Activated naive CD8-positive, alpha-beta T cell treated with anti-CD3 and anti-CD28 coated beads for 36 hours (primary cell): ENCODE measurements around the gene CCL5. TPM values are rescaled to one million over a fixed set of nuclear protein-coding genes. Genes with fewer than 3 reads are reported as not detected.

Source experiments
- DNase-seq: peaks from one replicate; pipeline ENCODE4 v3.0.0; 2021
- H3K27ac Mint-ChIP-seq: one replicate; pipeline ENCODE4 v1.8.0; 2022; ENCODE audit warnings: mild to moderate bottlenecking, moderate library complexity, mixed read lengths
- H3K27me3 Mint-ChIP-seq: one replicate; pipeline ENCODE4 v1.8.0; 2022; ENCODE audit warnings: mild to moderate bottlenecking, mixed read lengths
- H3K36me3 Mint-ChIP-seq: one replicate; pipeline ENCODE4 v1.8.0; 2021; ENCODE audit warnings: mild to moderate bottlenecking, mixed read lengths
- H3K4me1 Mint-ChIP-seq: one replicate; pipeline ENCODE4 v1.8.0; 2021; ENCODE audit warnings: mixed read lengths
- H3K4me3 Mint-ChIP-seq: one replicate; pipeline ENCODE4 v1.8.0; 2022; ENCODE audit warnings: mild to moderate bottlenecking, moderate library complexity, mixed read lengths
- H3K9me3 Mint-ChIP-seq: one replicate; pipeline ENCODE4 v1.8.0; 2022; ENCODE audit warnings: mixed read lengths
- total RNA-seq, 2 experiments: library from RNA; stranded (reverse); gene quantifications; one replicate each; pipeline ENCODE4 v1.2.3, GENCODE V29; 2021

CCL5 gene
- total RNA-seq, 2 experiments from 2014 or later: 16.4 to 18.1 TPM

GRCh38 chr17:35889818-35890773, 9.9 kb upstream of the CCL5 start:
- peak overlapping the region; percentile 59 for H3K27ac Mint-ChIP-seq
- no peak overlapping the region for H3K4me3 Mint-ChIP-seq
- H3K27me3 Mint-ChIP-seq: no peaks in the 10 kb centered on the region
- H3K4me1 Mint-ChIP-seq: peaks cover 47% of the 10 kb centered on the region
- peaks cover 1% of the 10 kb centered on the region for H3K9me3 Mint-ChIP-seq
- DNase-seq: no peak
- H3K36me3 Mint-ChIP-seq: peaks cover 1% of the 10 kb centered on the region

GRCh38 chr17:35889241-35889640, 9.1 kb upstream of the CCL5 start:
- Mint-ChIP-seq H3K9me3 (peaks cover 1% of the 10 kb centered on the region), H3K27me3 (no peaks in the 10 kb centered on the region), H3K4me3 (no peak overlapping the region), H3K36me3 (peaks cover 1% of the 10 kb centered on the region), H3K4me1 (peaks cover 46% of the 10 kb centered on the region), H3K27ac (peak overlapping the region; percentile 49)
- no peak for DNase-seq

GRCh38 chr17:35878361-35878760, 1.8 kb downstream of the CCL5 start:
- Mint-ChIP-seq H3K27ac (peak overlapping the region; percentile 93), H3K36me3 (peaks cover 4% of the 10 kb centered on the region), H3K4me3 (peak overlapping the region; percentile 58), H3K9me3 (no peaks in the 10 kb centered on the region), H3K4me1 (peaks cover 51% of the 10 kb centered on the region), H3K27me3 (no peaks in the 10 kb centered on the region)
- no peak for DNase-seq

- no peak overlapping the region for H3K27ac Mint-ChIP-seq
- no peak overlapping the region for H3K4me3 Mint-ChIP-seq
- H3K27me3 Mint-ChIP-seq: no peaks in the 10 kb centered on the region
- peaks cover 4% of the 10 kb centered on the region for H3K36me3 Mint-ChIP-seq
- H3K4me1 Mint-ChIP-seq: peaks cover 51% of the 10 kb centered on the region
- H3K9me3 Mint-ChIP-seq: no peaks in the 10 kb centered on the region
- no peak for DNase-seq
Observed at GRCh38 chr17:35877345-35878029, 2.7 kb downstream of the CCL5 start.

GRCh38 chr17:35876534-35876933, 3.6 kb downstream of the CCL5 start:
- H3K27me3 Mint-ChIP-seq: no peaks in the 10 kb centered on the region
- H3K36me3 Mint-ChIP-seq: peaks cover 7% of the 10 kb centered on the region
- no peak overlapping the region for H3K4me3 Mint-ChIP-seq
- DNase-seq: no peak
- H3K4me1 Mint-ChIP-seq: peaks cover 56% of the 10 kb centered on the region
- H3K9me3 Mint-ChIP-seq: no peaks in the 10 kb centered on the region
- H3K27ac Mint-ChIP-seq: peak overlapping the region; percentile 11

GRCh38 chr17:35875800-35876139, 4.4 kb downstream of the CCL5 start:
- Mint-ChIP-seq H3K36me3 (peaks cover 7% of the 10 kb centered on the region), H3K4me1 (peaks cover 57% of the 10 kb centered on the region), H3K9me3 (no peaks in the 10 kb centered on the region)

GRCh38 chr17:35875072-35875799, 4.9 kb downstream of the CCL5 start:
- no peaks in the 10 kb centered on the region for H3K9me3 Mint-ChIP-seq
- H3K27me3 Mint-ChIP-seq: no peaks in the 10 kb centered on the region
- H3K36me3 Mint-ChIP-seq: peaks cover 7% of the 10 kb centered on the region
- DNase-seq: no peak
- H3K27ac Mint-ChIP-seq: peak overlapping the region; percentile 69
- H3K4me1 Mint-ChIP-seq: peaks cover 51% of the 10 kb centered on the region
- H3K4me3 Mint-ChIP-seq: peak overlapping the region; percentile 19

More at GRCh38 chr17:35875800-35876139, 4.4 kb downstream of the CCL5 start:
- DNase-seq: no peak
- peak overlapping the region; percentile 69 for H3K27ac Mint-ChIP-seq
- peak overlapping the region; percentile 19 for H3K4me3 Mint-ChIP-seq
- H3K27me3 Mint-ChIP-seq: no peaks in the 10 kb centered on the region

GRCh38 chr17:35872196-35872980, 7.8 kb downstream of the CCL5 start:
- H3K36me3 Mint-ChIP-seq: peaks cover 4% of the 10 kb centered on the region
- peak overlapping the region; percentile 26 for H3K27ac Mint-ChIP-seq

GRCh38 chr17:35870906-35871819, 9.0 kb downstream of the CCL5 start:
- peaks cover 29% of the 10 kb centered on the region for H3K4me1 Mint-ChIP-seq
- H3K9me3 Mint-ChIP-seq: no peaks in the 10 kb centered on the region
- H3K27me3 Mint-ChIP-seq: no peaks in the 10 kb centered on the region
- H3K27ac Mint-ChIP-seq: peak overlapping the region; percentile 14
- H3K36me3 Mint-ChIP-seq: peaks cover 5% of the 10 kb centered on the region
- no peak overlapping the region for H3K4me3 Mint-ChIP-seq
- DNase-seq: peak; percentile 14

More at GRCh38 chr17:35872196-35872980, 7.8 kb downstream of the CCL5 start:
- DNase-seq: no peak
- Mint-ChIP-seq H3K4me1 (peaks cover 33% of the 10 kb centered on the region), H3K27me3 (no peaks in the 10 kb centered on the region), H3K9me3 (no peaks in the 10 kb centered on the region), H3K4me3 (no peak overlapping the region)

GRCh38 chr17:35868737-35869136, 11.4 kb downstream of the CCL5 start, which contains the start of gene HEATR9:
TSS of gene HEATR9 (minus strand) at chr17:35868891. CDS start at chr17:35868742, 149 bp downstream.
- H3K27ac Mint-ChIP-seq: no peak within 1 kb of the TSS
- H3K9me3 Mint-ChIP-seq: no peaks in the 10 kb centered on the region
- no peak for DNase-seq
- H3K4me3 Mint-ChIP-seq: no peak within 1 kb of the TSS
- peaks cover 5% of the 10 kb centered on the region for H3K36me3 Mint-ChIP-seq
- H3K27me3 Mint-ChIP-seq: no peaks in the 10 kb centered on the region
- H3K4me1 Mint-ChIP-seq: peaks cover 30% of the 10 kb centered on the region

GRCh38 chr17:35867574-35867973, 12.6 kb downstream of the CCL5 start:
- Mint-ChIP-seq H3K4me1 (peaks cover 30% of the 10 kb centered on the region), H3K36me3 (peaks cover 5% of the 10 kb centered on the region), H3K9me3 (no peaks in the 10 kb centered on the region), H3K27ac (no peak overlapping the region), H3K4me3 (no peak overlapping the region), H3K27me3 (no peaks in the 10 kb centered on the region)
- DNase-seq: no peak

- Mint-ChIP-seq H3K36me3 (peaks cover 2% of the 10 kb centered on the region), H3K4me1 (peaks cover 25% of the 10 kb centered on the region), H3K9me3 (no peaks in the 10 kb centered on the region), H3K4me3 (no peak overlapping the region), H3K27me3 (no peaks in the 10 kb centered on the region), H3K27ac (no peak overlapping the region)
- DNase-seq: no peak
Observed at GRCh38 chr17:35866341-35866950, 13.7 kb downstream of the CCL5 start.
